ENCODE data around the gene PCNX1. TPM values are rescaled to one million over a fixed set of nuclear protein-coding genes. Genes with fewer than 3 reads are reported as not detected.

PCNX1 gene
- total and polyA plus RNA-seq, 2 of the 4 experiments (the other 2 are of a cell fraction) = 15.0 to 43.7 TPM

DNA sequence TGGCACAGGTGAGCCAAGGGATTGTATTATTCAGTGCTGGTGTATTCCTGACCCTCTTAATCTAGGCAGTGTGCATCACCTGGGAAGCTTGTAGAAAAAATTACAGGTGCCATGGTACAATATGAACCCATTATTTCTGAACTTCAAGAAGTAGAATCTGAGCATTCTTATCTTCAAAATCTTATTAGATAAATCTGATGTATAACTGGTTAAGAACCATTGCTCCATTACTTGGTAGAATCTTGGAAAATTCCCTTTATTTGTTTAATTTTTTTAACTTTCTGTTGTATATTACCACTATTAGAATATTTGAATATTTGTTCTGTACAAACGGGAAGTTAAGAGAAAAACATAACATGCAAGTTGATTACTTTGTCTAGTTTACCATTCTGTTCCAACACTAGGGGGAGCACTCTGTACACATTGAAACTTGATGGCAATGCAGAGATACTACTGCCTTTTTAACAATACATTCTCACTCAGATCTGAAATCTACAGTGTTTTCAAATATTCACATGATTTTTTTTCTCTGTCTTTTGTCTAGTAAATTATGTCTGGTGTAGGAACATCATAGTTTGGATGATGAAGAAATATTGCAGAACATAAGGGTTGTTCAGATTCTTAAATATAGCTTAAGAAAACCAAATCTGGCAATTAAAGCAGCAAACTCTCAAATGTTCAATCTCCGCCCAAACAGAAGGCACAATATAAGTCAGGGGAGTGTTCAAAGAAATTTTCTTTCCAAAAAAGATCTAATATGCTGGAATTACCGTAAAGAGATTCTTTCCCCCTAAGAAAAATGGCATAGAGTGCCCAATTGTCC is 196.6 kb downstream of the PCNX1 start:
- Histone ChIP-seq H3K27ac (ENCODE audit: insufficient read depth, low read length) (no peak overlapping the region), H2AFZ (replicated peaks; ENCODE audit: low read length, poor library complexity) (no peak overlapping the region), H3K4me1 (ENCODE audit: control insufficient read depth, insufficient read depth, low read length) (peaks cover 7% of the 10 kb centered on the region), H4K5ac (ENCODE audit: low read depth, low read length) (no peak overlapping the region), H3K4me3 (ENCODE audit: insufficient read depth, low read depth, low read length) (no peak overlapping the region), H2BK15ac (ENCODE audit: low read depth, low read length) (no peak overlapping the region), H3K18ac (ENCODE audit: low read depth, low read length) (no peak overlapping the region), H4K8ac (ENCODE audit: low read depth in 2 of 2, low read length in 2 of 2) (no peak overlapping the region; a peak in 1 of 4 replicates), H2BK120ac (ENCODE audit: low read depth, low read length) (no peak overlapping the region), H3K27me3 (ENCODE audit: control insufficient read depth, insufficient read depth, low read length) (no peaks in the 10 kb centered on the region), H3K23ac (ENCODE audit: low read depth, low read length) (no peak overlapping the region), H3K36me3 (ENCODE audit: control insufficient read depth, insufficient read depth, low read length) (peaks cover 19% of the 10 kb centered on the region), H2BK5ac (ENCODE audit: low read depth, low read length, poor library complexity, severe bottlenecking) (no peak overlapping the region), H4K20me1 (ENCODE audit: insufficient read depth, low read length) (no peaks in the 10 kb centered on the region), H3K9me1 (ENCODE audit: insufficient read depth, low read length) (peaks cover 6% of the 10 kb centered on the region), H3K14ac (replicated peaks; ENCODE audit: low read depth, low read length) (no peak overlapping the region), H2AK5ac (ENCODE audit: low read depth, low read length) (no peak overlapping the region), H3K9ac (ENCODE audit: low read depth, low read length) (no peak overlapping the region), H2AK9ac (replicated peaks; ENCODE audit: low read depth, low read length, poor library complexity) (no peak overlapping the region), H3K4ac (ENCODE audit: low read depth, low read length) (no peak overlapping the region), H3K9me3 (ENCODE audit: control insufficient read depth, insufficient read depth, low read length) (no peaks in the 10 kb centered on the region), H3K56ac (ENCODE audit: extremely low read depth, insufficient read depth, low read length) (no peak overlapping the region), H3K79me1 (ENCODE audit: low read depth in 1 of 2, low read length in 2 of 2) (peaks cover 13 to 15% of the 10 kb centered on the region in 2 experiments), H2BK20ac (ENCODE audit: low read depth, low read length) (no peak overlapping the region), H3K4me2 (ENCODE audit: low read depth, low read length) (no peak overlapping the region), H4K91ac (ENCODE audit: insufficient read depth, low read depth, low read length) (no peak overlapping the region)
- in situ Hi-C loops (cut with MboI; ENCODE audit: low sequenced_read_pairs) = no loop called here
- dilution Hi-C loops (cut with HindIII; ENCODE audit: low sequenced_read_pairs, unreplicated experiment) = no loop called here
- POLR2A ChIA-PET (ENCODE audit: unreplicated experiment) = no interaction called here
- CTCF ChIA-PET = interaction anchor here (0.6 to 1.4 kb wide), 8 partner anchors 9 to 649 kb away, joined by 3 to 5 read pairs (median 3); no protein-coding TSS in a partner anchor
- no TSS peak for BruUV-seq (replicated peaks)
- no CpG with 5 or more reads among the region's 3 CpGs for WGBS, 2 experiments (ENCODE audit: extremely low coverage in 2 of 2, insufficient read length in 1 of 2)
- ATAC-seq (ENCODE audit: low read depth) = peak; percentile 83
- intact Hi-C loops (cut with micrococcal nuclease) = loop anchor here (1.0 to 10.0 kb wide), 2 partner anchors 649 to 751 kb away; no protein-coding TSS in a partner anchor
- peak; percentile 80 for DNase-seq
- TF ChIP-seq BHLHE40 (IDR thresholded peaks at IDR 0.05; ENCODE audit: low read depth, low read length) = no peak
- TF ChIP-seq MAFK (IDR thresholded peaks at IDR 0.05; ENCODE audit: low read depth, low read length) = no peak
- TF ChIP-seq RFX5 (IDR thresholded peaks at IDR 0.05; ENCODE audit: low read depth, low read length) = no peak
- TF ChIP-seq CEBPB (IDR thresholded peaks at IDR 0.05; ENCODE audit: low read depth, low read length) = no peak
- TF ChIP-seq RAD21 (IDR thresholded peaks at IDR 0.05; ENCODE audit: low read length) = peak; percentile 80
- TF ChIP-seq, protein P1, sequence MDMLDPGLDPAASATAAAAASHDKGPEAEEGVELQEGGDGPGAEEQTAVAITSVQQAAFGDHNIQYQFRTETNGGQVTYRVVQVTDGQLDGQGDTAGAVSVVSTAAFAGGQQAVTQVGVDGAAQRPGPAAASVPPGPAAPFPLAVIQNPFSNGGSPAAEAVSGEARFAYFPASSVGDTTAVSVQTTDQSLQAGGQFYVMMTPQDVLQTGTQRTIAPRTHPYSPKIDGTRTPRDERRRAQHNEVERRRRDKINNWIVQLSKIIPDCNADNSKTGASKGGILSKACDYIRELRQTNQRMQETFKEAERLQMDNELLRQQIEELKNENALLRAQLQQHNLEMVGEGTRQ (IDR thresholded peaks at IDR 0.05; ENCODE audit: low read depth, low read length) = no peak
- TF ChIP-seq MAZ (IDR thresholded peaks at IDR 0.05; ENCODE audit: borderline replicate concordance, low read depth, low read length) = no peak
- TF ChIP-seq, protein P2, sequence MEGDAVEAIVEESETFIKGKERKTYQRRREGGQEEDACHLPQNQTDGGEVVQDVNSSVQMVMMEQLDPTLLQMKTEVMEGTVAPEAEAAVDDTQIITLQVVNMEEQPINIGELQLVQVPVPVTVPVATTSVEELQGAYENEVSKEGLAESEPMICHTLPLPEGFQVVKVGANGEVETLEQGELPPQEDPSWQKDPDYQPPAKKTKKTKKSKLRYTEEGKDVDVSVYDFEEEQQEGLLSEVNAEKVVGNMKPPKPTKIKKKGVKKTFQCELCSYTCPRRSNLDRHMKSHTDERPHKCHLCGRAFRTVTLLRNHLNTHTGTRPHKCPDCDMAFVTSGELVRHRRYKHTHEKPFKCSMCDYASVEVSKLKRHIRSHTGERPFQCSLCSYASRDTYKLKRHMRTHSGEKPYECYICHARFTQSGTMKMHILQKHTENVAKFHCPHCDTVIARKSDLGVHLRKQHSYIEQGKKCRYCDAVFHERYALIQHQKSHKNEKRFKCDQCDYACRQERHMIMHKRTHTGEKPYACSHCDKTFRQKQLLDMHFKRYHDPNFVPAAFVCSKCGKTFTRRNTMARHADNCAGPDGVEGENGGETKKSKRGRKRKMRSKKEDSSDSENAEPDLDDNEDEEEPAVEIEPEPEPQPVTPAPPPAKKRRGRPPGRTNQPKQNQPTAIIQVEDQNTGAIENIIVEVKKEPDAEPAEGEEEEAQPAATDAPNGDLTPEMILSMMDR (conservative IDR thresholded peaks at IDR 0.05; ENCODE audit: low read depth, low read length) = peak; percentile 83
- TF ChIP-seq NFE2L2 (IDR thresholded peaks at IDR 0.05; ENCODE audit: low read depth, low read length) = no peak
- TF ChIP-seq CHD1 (IDR thresholded peaks at IDR 0.05; ENCODE audit: low read depth, low read length) = no peak
- TF ChIP-seq POLR2A (IDR thresholded peaks at IDR 0.05; ENCODE audit: low read depth, low read length) = no peak
- TF ChIP-seq RCOR1 (IDR thresholded peaks at IDR 0.05; ENCODE audit: insufficient replicate concordance, low read length) = no peak
- no peak for TF ChIP-seq MXI1 (IDR thresholded peaks at IDR 0.05; ENCODE audit: borderline replicate concordance, low read depth, low read length)
- TF ChIP-seq SMC3 (IDR thresholded peaks at IDR 0.05; ENCODE audit: low read depth, low read length) = peak; percentile 79
- no peak for TF ChIP-seq FOS (IDR thresholded peaks at IDR 0.05; ENCODE audit: low read depth, low read length)
